Measurements from ENCODE around the gene COG4. TPM values are rescaled to one million over a fixed set of nuclear protein-coding genes. Genes with fewer than 3 reads are reported as not detected.

COG4 gene
- total and polyA plus RNA-seq, 12 donors, result 28.2 to 195 (median 69.8) TPM

- Histone ChIP-seq H3K36me3 (replicated peaks in 1 of 2) (no peaks in the 10 kb centered on the region), H3K27ac (no peak overlapping the region), H3K9me3 (replicated peaks in 1 of 3) (no peaks in the 10 kb centered on the region), H3K27me3 (no peaks in the 10 kb centered on the region), H3K4me1 (replicated peaks in 1 of 2) (no peaks in the 10 kb centered on the region), H3K4me3 (no peak overlapping the region)
- 72 to 83% (median 77%) methylated on average over 4 of the region's 4 CpGs for WGBS, 4 donors
- TF ChIP-seq CTCF (IDR thresholded peaks at IDR 0.05), result no peak
- no peak for TF ChIP-seq POLR2A (IDR thresholded peaks at IDR 0.05)
- intact Hi-C loops (cut with DNase I), result no loop called here
- no peak for DNase-seq
These were observed 78.9 kb downstream of the COG4 start for GRCh38 chr16:70444249-70445063.

- no peak for DNase-seq
- WGBS, 4 donors, result 90 to 94% (median 92%) methylated on average over 7 of the region's 7 CpGs
These were observed 81.0 kb downstream of the COG4 start for GRCh38 chr16:70442344-70442743.

GRCh38 chr16:70441406-70441990 lies 81.9 kb downstream of the COG4 start:
- Histone ChIP-seq H3K27ac (no peak overlapping the region), H3K4me3 (no peak overlapping the region), H3K4me1 (replicated peaks in 1 of 2) (peaks cover 0 to 16% of the 10 kb centered on the region in 2 donors), H3K27me3 (no peaks in the 10 kb centered on the region), H3K36me3 (replicated peaks in 1 of 2) (no peaks in the 10 kb centered on the region), H3K9me3 (replicated peaks in 1 of 3) (no peaks in the 10 kb centered on the region)
- DNase-seq, result no peak
- WGBS, 4 donors, result 79 to 89% (median 86%) methylated on average over 8 of the region's 8 CpGs
- TF ChIP-seq POLR2A (IDR thresholded peaks at IDR 0.05), result no peak
- intact Hi-C loops (cut with DNase I), result no loop called here

More at GRCh38 chr16:70442344-70442743, 81.0 kb downstream of the COG4 start:
- no peak overlapping the region for H3K4me3 ChIP-seq
- peaks cover 0 to 8% of the 10 kb centered on the region in 2 donors for H3K4me1 ChIP-seq (replicated peaks in 1 of 2)
- no peaks in the 10 kb centered on the region for H3K9me3 ChIP-seq (replicated peaks in 1 of 3)
- intact Hi-C loops (cut with DNase I), result no loop called here
- TF ChIP-seq CTCF (IDR thresholded peaks at IDR 0.05) (no peak), POLR2A (IDR thresholded peaks at IDR 0.05) (no peak)
- no peaks in the 10 kb centered on the region for H3K27me3 ChIP-seq
- no peaks in the 10 kb centered on the region for H3K36me3 ChIP-seq (replicated peaks in 1 of 2)
- no peak overlapping the region for H3K27ac ChIP-seq

- WGBS, 4 donors, result 73 to 81% (median 75%) methylated on average over 11 of the region's 11 CpGs
- no peak overlapping the region for H3K4me3 ChIP-seq
- H3K27ac ChIP-seq, result no peak overlapping the region
- no peak for DNase-seq
- H3K9me3 ChIP-seq (replicated peaks in 1 of 3), result no peaks in the 10 kb centered on the region
- H3K27me3 ChIP-seq, result no peaks in the 10 kb centered on the region
- no peaks in the 10 kb centered on the region for H3K36me3 ChIP-seq (replicated peaks in 1 of 2)
- H3K4me1 ChIP-seq (replicated peaks in 1 of 2), result peaks cover 0 to 16% of the 10 kb centered on the region in 2 donors
- TF ChIP-seq POLR2A (IDR thresholded peaks at IDR 0.05) (no peak), CTCF (IDR thresholded peaks at IDR 0.05) (no peak)
- intact Hi-C loops (cut with DNase I), result no loop called here
These were observed 83.2 kb downstream of the COG4 start for GRCh38 chr16:70440009-70440692.

Measured in adrenal gland (tissue), 12 donors.